GM18511 (cell line): ENCODE results near the gene SYT15.

ENCODE experiments used
- ATAC-seq: cut with Tn5 transposase; IDR thresholded peaks from one replicate; pipeline ENCODE4 v1.9.1; 2021; ENCODE audit warnings: mild to moderate bottlenecking, moderate library complexity; ENCODE audit not compliant: unreplicated experiment

The SYT15 gene

DNA sequence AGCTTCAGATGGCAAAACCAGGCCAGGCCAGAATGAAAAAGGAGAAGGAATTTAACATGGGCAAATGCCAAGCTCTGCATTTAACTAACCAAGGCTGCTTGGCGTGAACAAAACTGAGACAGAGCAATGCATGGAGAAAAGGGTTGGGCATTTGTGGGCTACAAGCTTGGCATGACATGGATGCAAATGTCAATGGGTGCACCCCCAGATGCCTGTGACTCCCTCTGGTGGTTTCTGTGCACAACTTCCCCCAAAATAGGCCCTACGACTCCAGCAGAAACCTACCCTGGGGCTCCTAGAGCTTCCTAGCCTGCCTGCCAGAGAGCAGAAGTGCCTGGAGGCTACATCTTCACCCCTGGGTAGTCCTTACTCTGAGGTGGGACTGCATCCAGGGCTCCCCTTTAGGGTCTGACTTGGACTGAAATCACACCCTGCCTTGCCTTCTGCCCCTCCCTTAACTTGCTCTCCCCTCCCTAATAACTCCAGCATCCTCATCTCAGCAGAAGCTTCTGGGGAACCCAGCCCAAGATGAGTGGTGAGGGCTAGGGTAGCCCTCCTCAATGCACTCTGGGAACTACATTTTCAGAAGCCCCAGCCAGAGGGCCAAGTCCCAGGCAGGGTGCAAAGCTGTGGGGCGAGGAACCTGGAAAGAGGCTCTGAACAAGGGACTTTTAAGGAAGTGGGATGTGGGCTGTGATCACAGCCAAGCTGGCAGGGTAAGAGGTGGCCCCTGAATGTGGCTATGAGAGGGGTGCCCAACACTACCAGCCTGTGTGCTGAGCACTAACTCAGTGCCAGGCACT, 33.7 kb upstream of the SYT15 start:
- ATAC-seq, result no peak

DNA sequence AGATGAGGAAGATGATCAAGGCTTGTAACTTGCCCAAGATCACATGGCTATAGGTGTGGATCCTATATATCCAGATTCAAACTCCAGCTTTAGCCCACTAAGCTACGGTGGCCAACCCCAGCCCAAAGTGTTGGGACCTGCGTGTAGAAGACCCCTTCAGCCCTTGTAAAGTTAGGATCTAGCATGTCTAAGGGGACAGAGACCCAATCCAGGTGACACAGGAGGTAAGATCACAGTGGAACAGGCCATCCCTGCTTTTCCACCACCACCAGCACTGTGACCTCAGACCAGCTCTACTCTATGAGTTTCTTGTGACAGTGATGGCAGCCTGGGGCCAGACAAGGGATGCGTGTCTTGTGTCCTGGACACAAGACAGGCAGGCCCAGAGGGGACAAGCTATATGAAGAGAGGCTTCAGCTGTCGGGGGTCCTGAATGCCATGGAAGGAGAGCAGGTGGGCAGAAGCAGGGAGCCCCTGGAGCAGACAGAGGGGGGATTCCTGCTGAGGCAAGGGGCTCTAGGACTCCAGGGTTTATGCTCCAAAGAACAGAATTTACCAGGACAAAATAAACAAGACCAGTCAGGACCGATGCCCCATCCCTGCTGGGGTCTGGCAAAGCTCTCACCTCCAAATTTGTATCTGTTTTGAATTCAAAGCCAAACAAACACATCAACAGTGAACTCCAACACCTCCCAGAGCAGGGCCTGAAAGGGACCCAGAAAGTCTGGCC, 32.9 kb upstream of the SYT15 start:
- no peak for ATAC-seq

DNA sequence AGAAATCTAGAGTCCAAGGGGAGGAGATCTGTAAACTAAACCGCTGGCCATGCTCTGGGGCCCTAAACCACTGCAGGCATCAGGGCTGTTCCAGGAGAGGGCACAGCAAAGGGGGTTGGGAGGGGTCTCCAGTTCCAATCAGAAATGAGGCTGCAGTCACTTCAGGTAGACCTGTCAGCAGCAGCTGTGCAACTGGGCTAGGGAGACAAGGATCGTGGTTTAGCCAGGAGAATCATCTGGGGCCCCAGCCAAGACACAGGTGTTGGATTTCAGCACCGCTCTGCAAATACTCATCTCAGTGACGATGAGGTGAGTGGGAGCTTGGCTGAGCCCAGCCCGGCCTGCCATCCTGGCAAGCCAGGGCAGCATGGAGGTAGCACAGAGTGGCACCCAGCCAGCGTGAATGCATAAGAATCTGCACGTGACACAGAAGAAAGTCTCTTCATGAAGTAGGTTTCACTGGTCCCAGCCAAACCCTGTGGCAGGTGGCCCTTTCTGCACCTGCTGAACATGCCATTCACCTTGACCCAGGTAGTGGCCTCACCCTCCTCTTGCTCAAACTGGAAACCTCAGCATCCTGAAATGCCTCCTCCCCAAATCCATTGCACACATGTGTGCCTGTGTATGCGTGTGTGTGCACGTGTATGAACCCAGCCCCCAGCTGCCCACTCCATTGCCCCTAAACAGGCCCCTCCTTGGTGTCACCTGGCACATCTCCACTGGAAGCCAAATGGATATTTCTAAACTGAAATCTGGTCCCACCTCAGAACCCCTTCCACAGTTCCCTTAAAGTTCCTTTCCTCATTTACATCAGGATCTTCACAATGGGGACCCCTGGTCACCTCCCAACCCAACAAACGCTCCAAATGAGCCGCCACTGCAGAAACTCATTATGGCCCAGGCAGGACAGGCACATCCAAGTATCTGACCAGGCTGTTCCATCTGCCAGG, 32.1 kb upstream of the SYT15 start:
- ATAC-seq, result no peak

DNA sequence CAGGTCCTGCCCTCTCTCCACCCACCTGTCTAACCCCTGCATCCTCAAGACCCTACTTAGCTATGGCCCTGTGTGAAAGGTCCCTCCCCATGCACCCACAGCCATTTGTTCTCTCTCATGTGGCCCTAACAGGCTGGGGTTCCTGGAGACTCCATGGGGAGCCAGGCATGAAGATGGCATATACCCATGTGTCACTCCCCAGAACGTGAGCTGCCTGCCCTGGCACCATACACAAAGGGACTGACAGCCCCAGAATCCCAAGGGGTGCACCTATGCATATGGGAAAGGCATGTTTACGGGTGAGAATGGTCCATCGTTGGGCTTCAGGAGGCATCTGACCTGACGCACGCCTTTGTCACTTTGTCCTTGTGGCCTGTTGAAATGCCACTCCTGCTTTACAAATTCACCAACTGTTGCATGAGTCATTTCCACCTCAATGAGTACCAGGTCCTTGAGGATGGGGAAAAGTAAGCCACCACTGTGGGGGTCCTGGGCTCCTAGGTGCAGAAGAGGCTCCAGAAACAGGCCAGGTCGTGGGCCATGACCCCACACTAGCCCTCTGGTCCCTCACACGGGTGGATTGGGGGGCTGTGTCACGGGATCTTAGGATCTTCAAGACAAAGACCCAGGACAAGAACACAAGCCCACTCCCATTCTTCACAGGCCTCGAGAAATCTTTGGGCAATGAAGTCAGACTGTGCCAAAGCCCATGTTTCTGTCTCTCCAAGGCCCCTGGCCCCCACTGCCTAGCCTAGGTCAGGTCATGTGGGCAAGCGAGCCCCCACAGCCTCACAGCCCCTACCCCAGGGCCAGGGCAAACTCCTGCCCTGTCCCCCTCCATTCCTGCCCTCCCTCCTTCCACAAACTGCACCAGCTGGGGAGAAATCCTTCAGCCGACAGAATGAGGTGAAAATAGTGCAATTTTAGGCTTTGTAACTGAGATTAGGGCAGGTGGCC, 31.1 kb upstream of the SYT15 start:
- ATAC-seq, result no peak

DNA sequence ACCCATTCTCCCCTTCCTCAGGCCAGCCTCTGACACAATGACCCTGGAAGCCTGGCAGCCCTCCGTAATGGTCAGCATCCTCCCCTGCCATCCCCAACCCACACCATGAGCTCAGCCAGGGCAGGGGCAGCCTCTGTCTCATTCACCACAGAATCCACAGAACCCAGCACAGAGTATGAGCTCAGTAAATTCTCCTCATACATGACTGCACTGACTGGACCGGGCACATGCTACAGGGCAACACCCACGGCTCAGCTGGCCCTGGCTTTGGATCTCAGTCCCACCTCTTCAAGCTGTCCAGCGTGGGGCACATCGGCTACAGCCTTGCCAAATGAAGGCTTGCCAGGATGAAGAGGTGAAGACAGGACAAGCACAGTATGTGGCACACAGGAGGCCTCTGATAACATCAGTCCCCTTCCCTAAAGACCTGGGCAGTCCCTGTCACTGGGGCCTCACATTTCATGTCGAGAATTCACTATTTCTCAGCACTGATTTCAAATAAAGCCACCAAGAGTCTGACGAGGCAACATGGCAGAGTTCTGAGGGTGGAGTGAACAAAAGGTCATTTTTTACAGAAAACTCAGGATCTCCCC, 30.3 kb upstream of the SYT15 start:
- ATAC-seq, result no peak

DNA sequence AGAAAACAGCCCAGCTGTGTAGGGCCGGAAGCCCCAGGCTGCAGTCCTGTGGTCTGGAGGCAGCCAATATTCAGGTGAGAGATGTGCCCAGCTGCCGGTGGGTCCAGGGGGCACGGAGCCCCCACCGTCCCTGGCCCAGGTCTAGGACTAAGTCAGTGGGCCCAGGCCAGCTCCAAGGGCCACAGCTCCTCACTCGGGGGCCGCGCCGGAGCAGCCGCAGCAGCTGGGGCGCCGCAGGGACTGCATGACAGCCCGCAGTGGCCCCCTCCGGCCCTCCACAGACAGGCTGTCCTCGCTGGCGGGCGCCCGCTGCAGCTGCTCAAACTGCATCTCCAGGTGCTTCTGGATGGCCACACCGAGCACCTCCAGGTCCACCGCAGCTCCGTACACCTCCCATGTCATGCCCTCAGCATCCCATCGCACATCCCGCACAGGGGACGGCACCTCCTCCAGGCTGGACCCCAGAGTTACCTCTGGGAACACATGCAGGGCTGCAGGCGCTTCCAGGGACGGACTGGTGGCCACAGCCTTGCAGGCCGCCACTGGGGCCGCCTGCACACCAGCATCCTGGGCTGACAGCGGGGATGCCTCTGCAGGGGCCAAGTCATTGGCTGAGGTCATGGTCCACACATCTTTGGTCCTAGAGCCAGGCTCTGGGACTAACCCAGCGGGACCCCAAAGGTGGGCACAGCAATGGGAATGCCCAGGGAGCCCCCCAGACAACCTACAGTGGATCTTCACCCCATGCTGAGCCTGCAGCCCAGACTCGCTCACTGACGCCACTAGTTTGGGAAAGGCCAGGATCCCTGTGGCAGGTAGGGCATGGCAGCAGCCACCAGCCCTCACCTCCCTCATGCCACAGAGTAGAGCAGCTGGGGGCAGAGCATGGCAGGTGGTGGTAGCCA, 29.5 kb upstream of the SYT15 start:
- ATAC-seq, result no peak

DNA sequence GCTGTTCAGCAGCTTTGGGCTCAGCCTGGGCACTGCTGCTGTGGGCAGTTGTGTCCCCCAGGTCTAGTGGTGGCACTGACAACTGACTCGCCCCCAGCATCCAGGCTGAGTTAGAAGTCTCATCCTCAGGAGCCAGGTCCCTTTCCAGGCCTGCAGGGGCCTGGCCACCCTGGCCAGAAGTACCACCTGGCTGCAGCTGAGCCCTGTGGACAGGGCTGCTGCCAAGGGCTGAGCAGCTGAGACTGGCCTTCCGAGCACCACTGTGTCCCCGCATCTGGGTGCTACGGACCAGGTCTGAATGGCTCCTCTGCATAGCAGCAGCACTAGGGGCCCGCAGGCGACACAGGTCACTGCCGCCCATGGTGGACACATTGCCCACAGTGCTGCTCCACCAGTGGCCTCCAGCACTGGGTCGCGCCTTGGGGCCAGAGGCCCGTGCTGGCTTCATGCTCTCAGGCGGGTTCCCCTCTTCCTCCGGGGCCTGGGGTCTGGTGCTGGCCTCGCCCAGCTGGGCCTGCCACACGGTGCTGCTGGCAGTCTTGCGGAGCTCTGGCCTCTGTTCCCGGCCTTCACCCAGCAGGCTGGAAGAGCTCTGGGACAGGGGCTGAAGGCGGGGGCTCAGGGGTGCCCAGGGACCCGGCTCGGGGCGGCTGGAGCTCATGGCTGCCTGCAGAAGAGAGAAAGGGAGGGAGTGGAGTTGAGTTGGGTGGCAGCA, 28.7 kb upstream of the SYT15 start:
- ATAC-seq, result no peak

DNA sequence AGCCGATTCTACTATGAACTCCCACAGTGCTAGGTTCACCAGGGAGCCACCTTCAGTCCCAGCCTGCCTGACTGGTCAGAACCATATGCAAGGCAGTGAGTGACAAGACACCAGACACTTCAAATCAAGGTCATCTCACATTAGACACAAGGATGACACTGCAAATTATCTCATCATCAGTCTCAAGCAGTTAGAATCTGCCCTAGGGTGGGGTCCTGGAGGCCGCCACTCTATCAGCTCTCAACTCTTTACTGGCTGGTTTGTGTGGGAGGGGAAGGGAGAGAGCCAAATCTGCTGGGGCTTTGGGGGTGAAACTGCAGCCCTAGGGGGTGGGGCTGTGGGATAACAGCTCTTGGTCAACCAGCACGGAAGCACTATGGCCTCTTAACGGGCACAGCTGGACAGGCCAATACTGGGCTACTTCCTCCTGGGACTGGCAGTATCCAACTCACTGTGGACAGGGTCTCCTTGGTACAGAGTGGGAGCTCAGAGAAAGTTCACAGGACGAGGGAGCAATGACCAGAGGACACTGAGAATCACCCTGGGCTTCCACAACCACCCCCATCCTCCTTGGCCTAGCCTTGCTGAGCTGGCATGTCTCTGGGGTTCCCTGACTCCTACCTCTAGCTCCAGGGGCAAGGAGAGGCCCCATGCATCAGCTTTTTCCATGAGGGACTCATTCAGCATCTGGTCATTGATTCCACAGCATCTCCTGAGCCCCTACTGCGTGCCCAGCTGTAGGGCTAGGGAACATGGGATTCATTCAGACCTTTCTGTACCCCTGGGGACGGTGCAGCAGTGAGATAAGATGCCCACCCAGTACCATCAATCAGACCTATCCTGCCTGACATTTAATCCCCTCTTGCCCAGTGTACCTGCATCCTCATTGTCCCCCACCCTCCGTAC, 27.9 kb upstream of the SYT15 start:
- no peak for ATAC-seq

DNA sequence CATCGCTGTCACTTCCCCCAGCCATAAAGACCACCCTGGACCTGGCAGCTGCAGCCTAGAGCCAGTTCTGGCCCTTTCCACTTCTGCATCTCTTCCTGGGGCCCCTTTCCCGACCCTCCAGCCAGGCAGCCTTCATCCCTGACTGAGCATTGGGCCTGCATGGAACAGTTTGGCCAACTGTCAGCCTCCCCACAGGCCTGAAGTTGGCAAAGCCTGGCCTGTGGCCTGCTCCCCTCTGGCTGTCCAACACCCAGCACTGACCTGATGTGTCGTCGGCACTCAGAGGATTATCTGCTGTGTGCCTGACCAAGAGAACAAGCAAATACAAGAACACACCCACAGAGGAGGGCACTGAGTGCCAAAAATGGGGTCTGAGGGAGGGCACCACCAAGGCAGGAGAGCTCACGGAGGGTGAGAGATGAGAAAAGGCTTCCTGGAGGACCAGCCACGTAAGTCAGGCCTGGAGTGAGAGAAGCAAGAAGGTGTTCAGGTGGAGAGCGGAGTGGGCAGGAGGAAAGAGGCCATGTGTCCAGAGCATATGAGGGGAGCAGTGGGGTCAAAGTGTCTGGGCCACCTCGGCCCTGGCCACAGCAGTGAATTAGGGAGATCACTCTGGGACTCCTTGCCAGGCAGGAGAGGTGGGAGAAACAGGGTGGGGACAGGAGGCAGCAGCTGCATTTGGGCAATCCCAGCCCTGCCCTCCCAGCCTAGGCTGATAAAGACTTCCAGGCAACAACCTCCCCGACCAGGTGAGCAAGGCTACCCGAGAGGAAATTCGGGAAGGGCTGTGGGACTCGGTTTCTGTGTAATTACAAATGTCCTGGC, 27.0 kb upstream of the SYT15 start:
- ATAC-seq, result no peak

DNA sequence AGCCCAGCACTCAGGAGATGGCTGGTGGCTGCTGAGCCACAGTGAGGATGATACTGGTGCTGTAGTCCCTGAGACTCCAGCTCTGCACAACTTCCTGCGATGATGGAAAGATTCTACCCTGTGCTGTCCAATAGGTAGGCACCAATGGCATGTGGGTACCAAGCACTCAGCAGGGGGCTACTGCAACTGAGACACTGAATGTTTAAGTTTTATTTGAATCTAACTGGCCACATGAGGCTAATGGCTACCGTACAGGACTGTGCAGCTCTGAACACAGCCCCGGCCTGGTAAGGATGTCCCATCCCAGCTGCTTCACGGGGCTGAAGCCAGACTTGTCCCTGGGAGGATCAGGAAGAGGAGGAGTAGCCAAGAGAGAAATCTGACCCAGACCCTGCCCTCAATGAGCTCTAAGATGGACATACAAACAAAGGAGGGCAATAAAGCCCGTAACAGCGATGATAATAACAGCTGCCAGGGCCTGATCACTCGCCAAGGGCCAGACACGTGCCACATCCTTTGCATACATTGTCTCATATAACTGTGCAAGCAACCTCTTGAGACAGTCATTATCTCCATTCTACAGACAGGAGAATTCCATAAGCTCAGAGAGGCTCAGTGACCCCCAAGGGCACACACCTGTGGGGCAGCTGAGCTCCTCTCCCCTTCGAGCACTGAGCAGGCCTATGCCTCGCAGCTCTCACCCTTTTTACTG, 26.2 kb upstream of the SYT15 start:
- no peak for ATAC-seq

DNA sequence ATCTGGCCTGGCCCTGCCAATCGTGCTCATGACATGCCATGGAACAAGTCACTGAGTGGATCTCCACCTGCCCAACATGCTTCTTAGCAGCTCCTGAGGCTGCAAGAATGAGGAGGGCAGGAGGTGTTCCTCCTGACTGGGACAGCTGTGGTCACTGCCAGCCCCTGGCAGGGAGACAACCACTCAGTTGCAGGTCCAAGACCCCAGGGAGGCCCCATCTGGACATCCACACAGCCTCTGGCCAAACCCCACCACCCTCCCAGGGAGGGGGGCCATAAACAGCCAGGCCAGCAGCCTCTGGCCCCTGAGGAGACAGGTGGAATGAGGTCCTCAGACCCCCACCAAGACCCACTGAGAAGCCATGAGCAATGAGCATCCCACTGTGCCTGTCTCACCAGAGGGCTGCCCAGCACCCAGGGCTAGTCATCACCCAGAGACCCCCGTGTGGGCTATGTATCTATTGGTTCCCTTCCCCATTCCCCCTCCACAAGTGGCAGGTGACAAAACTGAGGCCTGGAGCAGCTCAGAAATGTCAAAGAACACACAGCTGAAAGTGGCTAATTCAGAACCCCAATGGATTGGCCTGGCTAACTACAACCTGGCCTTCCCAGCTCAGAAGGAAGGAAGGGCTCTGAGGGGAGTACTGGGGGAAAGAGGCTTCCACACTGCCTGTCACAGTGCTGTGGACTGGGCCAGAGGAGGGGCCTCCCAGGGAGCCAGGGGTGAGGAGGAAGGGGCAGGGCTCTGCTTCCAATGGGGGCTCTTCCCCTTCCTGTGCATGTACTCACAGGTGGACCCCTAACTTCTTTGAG, 25.5 kb upstream of the SYT15 start:
- ATAC-seq, result no peak

DNA sequence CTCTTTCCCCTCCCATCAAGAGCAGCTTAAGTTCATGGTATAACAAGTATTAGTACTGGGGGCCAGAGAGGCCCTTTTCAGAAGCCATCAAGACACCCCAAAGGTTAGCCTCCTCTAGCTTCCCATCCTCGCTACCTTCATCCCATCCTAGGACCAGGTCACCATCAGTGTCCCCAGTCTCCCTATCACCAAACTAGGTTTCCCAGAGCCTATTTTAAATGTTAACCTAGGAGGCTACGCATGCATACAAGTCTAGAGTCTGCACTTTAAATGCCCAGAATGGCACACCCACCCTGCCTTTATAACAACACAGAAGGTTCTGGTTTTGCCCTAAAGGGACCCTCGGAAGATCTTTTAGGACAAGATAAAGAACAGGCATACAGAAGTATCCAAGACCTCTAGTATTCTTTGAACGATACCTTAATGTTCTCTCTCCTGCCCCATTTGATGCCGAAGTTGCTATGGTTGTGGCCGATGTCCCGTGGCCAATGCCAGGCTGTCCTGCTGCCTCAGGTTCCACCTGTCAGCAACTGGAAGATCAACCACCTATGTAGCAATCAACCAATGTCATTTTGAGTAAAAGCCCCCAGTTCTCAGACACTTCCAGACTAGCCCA, 24.7 kb upstream of the SYT15 start:
- no peak for ATAC-seq

DNA sequence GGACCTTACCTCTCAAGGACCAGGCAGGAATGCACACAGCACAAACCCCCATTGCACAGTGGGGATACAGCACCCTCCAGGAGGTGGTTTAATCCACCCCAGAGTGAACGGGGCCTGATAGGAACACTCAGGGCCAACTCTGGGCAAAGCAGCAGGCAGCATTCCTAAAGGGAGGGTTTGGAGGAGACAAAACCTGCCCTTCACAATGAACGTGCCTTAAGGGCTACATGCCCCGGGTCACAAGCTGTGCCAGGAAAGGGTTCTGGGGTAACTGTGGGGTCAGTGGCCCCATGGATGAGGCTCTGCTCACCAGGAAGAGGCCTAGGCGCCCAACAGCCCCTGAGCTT, 23.6 kb upstream of the SYT15 start:
- ATAC-seq, result no peak

DNA sequence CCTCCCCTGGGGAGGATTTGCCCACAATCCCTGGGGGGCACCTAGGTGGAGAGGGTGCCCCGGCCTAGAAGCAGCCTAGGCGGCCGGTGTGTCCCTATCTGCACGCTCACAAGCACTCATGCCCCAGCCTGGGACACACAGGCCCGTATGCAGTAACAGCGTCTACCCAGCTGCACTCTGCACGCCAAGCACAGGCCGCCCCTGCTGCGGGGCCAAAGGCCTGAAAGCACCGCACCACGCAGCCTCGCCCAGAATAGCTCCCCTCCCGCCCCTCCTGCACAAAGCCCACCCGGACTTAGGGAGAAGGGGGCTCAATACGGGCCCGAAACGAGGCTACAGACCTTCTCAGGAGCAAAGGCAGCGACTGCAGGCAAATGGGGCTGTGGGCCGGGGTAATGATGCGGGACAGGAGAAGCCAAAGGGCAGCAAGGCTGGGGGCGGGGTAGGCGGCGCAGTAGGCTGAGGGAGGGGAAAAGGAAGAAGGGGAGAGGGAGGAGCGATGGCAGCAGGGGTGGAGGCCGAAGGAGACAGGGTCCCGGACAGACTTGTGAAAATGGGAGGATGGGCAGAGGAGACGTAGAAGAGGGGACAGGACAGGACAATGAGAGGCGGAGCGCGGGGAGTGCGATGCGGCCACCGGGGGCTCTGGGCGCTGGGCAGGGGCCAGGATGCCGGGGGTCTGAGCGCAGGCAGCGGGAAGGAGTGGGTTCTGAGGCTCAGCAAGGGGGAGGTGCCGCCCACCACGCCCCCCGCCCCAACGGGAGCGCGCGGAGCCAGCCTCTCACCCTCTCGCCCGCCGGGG, 23.0 kb upstream of the SYT15 start:
- ATAC-seq, result no peak
